Left renal cortex interstitium (tissue), 4 donors: ENCODE results near the gene C17orf58. TPM values are rescaled to one million over a fixed set of nuclear protein-coding genes. Genes with fewer than 3 reads are reported as not detected.
"Not testable (repeated sequence)": the region's sequence is repeated elsewhere in the genome, so short reads cannot be mapped to it uniquely, and the experiment has no call there.

Experiments used
- DNase-seq, 4 donors: peaks; one replicate each; pipeline ENCODE4 v3.0.0-alpha.2; 2013; ENCODE audit warnings: low read depth in 4 of 4, low spot score in 2 of 4, missing footprints in 1 of 4
- polyA plus RNA-seq, 4 donors: library from polyadenylated mRNA; unstranded; fragments of 120-200 nt; gene quantifications; one replicate each; pipeline ENCODE4 v1.2.1, GENCODE V29; 2013; ENCODE audit not compliant: insufficient read length in 4 of 4

The C17orf58 gene
- 10 to 100 TPM; 20.1 to 25.6 (median 21.7) TPM for polyA plus RNA-seq

DNA sequence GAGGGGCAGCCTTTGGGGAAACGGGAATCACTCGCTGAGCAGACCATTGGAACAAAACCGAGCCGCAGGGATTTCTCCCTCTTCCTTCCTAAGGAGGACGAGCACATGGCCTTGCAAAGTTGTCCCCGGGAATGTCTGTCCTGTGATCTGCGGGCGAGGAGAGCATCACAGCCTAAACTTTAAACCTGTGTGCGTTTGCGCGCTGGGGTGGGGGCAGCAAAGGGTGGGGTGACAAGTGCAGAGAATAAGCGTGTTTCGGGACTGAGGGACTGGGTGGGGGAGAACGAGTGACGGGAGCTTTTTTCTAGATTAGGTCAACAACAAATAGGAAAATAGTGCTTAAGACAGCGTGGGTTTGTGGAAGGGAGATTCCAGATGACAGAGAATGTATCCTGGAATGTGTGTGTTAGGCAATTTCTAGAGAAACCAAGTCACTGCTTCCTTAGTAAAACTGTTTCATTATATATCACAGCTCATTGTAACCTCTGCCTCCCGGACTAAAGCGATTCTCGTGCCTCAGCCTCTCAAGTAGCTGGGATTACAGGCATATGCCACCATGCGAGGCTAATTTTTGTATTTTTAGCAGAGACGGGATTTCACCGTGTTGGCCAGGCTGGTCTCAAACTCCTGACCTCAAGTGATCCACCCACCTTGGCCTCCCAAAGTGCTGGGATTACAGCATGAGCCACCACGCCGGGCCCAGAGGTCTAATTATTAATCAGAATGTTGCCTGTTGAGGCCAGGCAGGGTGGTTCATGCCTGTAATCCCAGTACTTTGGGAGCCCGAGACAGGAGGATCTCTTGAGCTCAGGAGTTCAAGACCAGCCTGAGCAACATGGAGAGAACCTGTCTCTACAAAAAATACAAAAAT, at the start of gene C17orf58:
Gene C17orf58 (minus strand): TSS at position 169 of the 871 bp plus-strand sequence. CDS start 271 bp downstream, outside the sequence.
- not testable (repeated sequence) for DNase-seq

DNA sequence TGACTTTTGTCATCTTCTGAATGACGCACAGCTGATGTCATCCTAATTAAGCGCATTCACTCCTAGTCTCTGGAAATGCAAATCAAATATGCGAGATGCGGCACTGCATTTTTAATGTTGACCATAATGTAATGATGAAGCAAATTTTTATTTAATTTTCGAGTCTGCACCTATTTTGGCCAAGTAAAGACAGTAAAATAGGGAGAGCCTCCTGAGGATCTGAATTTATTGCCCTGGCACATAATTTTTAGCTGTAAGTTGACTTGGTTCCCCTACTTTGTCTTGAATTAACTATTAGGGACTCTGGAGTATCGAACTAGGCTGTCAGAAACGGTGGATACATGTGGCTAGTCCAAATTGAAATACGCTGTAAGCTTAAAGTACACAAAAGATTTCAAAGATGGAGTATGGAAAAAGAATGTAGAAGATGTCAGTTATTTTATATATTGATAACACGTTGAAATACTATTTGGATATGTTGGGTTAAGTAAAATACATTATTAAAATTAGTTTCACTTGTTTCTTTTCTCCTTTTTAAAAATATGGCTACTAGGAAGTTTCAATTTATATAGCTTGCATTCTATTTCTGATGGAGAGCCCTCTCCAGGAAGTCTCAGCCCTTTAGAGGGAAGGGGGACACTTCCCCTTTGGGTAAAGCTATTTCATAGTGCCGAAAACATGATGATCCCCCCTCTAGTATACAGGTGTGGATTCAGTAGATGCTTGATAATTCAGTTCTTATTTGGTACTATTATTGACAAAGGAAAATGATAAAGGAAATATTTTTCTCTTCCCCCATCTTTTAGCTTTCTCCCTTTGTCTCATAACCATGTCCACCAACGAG, 40.3 kb upstream of the C17orf58 start:
- no peak for DNase-seq

DNA sequence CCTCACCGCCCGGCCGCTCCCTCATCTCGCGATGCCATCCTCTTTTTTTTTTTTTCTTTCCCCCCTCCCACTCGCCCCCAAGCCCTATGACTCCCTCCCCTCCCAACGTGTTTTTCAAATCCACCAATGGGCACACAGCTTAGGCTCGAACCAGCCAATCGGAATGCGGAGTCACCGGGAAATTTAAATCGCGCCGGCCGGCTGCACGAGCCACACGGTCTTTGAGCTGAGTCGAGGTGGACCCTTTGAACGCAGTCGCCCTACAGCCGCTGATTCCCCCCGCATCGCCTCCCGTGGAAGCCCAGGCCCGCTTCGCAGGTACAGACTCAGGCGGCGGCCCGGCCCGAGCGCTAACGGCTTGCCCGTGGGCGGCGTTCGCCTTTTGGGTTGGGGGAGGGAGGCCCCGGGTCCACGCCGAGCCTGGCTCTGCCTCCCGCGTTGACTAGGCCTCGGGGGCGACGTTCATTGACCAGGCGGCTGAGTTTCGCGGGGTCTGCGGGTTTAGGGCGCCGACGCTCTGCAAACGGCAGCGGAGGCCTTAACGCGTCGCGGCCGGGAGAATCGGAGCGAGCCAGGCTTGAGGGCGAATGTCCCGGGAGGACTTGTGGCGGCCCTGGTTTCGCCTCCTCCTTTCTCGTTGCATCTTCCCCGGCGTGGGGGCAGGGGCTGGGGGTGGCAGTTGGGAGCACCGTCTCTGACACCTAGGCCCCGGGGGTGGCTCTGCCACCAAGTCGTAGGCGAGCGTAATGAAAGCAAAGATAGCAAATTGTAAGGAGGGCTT, 39.4 kb upstream of the C17orf58 start, which contains the start of gene KPNA2:
Gene KPNA2 (plus strand): TSS at position 213 of the 781 bp plus-strand sequence. CDS start 1,398 bp downstream, outside the sequence.
- DNase-seq = peak; percentile 91 to 97 (median 95)

- DNase-seq = no peak
Measured at GRCh38 chr17:68035131-68035522, 38.9 kb upstream of the C17orf58 start.

DNA sequence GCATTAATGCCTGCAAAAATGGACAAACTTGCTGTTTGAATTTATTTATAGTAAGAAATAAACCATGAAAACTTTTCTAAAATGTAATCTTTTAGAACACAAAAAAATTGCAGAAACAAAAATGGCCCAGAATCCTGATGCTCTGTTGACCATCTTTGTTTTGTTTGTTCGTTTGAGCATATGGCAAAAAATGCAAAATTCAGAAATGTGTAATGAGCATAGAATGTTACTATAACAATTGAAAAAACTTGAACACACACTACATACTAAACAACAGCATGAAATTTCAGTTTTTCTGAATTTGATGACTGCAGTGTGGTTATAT, 38.1 kb upstream of the C17orf58 start:
- no peak for DNase-seq

- peak in 1 of 4 donors; percentile 40 for DNase-seq
Measured at GRCh38 chr17:68033636-68034451, 37.6 kb upstream of the C17orf58 start.

GRCh38 chr17:68029512-68030215, 33.4 kb upstream of the C17orf58 start:
- DNase-seq = no peak

GRCh38 chr17:68022547-68022946, 26.3 kb upstream of the C17orf58 start:
- not testable (repeated sequence) for DNase-seq

GRCh38 chr17:68021963-68022362, 25.7 kb upstream of the C17orf58 start:
- no peak for DNase-seq

DNA sequence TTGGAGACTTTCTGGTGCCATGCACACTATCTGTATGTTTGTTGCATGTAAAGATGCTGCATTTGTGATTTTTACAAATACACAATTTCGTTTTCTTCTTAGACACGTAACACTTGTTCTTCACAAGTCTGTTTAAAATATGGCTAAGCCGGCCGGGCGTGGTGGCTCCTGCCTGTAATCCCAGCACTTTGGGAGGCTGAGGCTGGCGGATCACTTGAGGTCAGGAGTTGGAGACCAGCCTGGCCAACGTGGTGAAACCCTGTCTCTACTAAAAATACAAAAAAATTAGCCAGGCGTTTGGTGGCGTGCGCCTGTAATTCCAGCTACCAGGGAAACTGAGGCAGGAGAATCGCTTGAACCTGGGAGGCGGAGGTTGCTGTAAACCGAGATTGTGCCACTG, 24.5 kb upstream of the C17orf58 start:
- not testable (repeated sequence) for DNase-seq

GRCh38 chr17:68020409-68020756, 24.1 kb upstream of the C17orf58 start:
- no peak for DNase-seq

DNA sequence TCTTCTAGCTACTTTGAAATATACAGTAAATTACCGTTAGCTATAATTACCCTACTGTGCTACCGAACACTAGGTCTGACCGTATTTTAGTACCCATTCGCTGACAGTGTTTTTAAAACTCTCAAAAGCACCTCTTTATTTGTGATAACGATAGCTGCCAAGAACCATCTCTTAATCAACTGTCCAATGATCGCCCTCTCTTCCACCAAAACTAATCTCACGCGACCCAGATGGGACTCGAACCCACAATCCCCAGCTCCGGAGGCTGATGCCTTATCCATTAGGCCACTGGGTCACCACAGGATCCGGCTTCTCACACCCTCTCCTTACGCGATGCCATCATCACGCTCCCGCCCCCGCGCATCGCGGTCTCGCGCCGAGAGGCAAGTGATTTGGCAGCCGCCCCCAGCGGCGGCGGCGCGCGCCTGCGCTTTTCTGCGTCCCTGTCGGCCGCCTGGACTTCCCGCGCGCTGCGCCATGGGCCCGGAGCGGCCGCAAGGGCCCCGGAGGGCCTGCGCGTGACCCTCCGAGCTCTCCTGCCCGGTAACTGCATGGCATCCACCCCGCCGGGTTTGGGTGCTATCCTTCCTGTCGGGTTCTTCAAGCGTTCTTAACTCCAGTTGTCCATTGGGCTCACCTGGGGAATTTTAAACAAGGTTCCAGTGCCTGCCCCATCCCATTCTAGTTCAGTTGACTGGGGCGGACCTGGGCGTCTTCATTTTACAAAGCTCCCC, 23.6 kb upstream of the C17orf58 start:
- DNase-seq = peak in 3 of 4 donors; percentile 91 to 95 (median 91)

GRCh38 chr17:68019336-68019674, 23.0 kb upstream of the C17orf58 start:
- no peak for DNase-seq

DNA sequence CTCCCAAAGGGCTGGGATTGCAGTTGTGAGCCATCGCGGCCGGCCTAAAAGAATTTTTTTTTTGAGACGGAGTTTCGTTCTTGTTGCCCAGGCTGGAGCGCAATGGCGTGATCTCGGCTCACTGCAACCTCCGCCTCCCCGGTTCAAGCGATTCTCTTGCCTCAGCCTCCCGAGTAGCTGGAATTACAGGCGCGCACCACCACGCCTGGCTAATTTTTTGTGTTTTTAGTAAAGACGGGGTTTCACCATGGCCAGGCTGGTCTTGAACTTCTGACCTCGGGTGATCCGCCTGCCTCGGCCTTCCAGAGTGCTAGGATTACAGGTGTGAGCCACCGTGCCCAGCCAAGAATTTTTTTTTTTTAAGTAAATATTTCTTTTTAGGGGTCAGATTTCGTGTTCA, 22.2 kb upstream of the C17orf58 start:
- not testable (repeated sequence) for DNase-seq

DNA sequence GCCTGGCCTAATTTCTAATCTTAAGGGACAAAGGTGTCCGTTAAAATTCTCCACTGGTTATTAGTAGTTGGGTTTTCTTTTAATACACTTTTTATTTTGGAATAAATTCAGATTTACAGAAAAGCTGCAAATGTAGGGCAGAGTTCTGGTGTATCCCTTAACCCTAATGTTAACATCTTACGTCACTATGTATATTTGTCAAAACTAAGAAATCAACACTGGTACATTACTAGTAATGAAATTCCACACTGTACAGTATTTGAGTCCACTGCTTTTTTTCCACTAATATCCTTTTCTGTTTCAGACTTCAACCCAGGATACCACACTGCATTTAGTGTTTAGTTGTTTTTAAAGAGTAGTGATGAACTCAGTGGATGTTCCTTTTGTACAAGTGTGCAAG, 20.6 kb upstream of the C17orf58 start:
- no peak for DNase-seq

GRCh38 chr17:68015081-68015723, 18.9 kb upstream of the C17orf58 start:
- DNase-seq = no peak

DNA sequence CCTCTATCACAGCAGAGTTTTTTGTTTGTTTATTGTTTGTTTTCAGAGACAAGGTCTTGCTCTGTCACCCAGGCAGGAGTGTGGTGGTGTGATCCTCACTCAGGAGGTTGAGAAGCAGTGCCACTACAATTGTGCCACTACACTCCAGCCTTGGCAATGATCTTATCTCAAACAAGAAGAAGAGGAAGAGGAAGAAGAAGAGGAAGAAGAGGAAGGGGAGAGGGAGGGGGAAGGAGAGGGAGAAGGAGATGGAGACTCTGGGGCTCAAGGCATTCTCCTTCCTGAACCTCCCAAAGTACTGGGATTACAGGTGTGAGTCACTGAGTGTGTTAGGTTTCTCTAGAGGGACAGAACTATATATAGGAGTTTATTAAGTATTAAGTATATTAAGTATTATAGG, 17.1 kb upstream of the C17orf58 start:
- DNase-seq = no peak

DNA sequence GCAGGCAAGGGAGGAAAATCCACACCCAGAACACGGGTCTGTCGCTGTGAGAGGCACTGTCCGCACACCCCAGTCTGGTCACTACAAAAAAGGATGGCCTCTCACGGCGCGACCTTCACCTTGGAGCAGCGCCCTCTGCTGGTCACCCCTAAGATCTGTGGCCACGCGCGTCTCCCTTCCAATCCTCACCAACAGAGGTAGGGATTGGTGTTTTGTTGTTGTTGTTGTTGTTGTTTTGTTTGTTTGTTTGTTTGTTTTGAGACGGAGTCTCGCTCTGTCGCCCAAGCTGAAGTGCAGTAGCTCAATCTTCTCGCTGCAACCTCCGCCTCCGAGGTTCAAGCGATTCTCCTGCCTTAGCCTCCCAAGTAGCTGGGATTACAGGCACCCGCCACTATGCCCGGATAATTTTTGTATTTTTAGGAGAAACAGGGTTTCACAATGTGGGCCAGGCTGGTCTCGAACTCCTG, 15.0 kb upstream of the C17orf58 start:
- DNase-seq = no peak
